GM06990 (cell line): ENCODE measurements around the gene AAK1.
"Not testable (repeated sequence)": the region's sequence is repeated elsewhere in the genome, so short reads cannot be mapped to it uniquely, and the experiment has no call there.

Experiments used
- DNase-seq: peaks from one replicate; pipeline ENCODE4 v3.0.0-alpha.2; 2011; ENCODE audit not compliant: insufficient read length; ENCODE audit errors: extremely low read depth
- H3K27me3 ChIP-seq: replicated peaks from 2 replicates; pipeline ENCODE4 v1.6.0; 2011; ENCODE audit warnings: low read length; ENCODE audit not compliant: control insufficient read depth, insufficient read depth
- H3K36me3 ChIP-seq: 2 replicates; pipeline ENCODE4 v1.5.1; 2011; ENCODE audit warnings: low read length; ENCODE audit not compliant: control insufficient read depth, insufficient read depth
- H3K4me3 ChIP-seq: replicated peaks from 2 replicates; pipeline ENCODE4 v1.5.1; 2011; ENCODE audit warnings: low read depth, mild to moderate bottlenecking, control low read depth, low read length
- TF ChIP-seq, protein P1 (sequence below): IDR thresholded peaks from 2 replicates; pipeline ENCODE4 v1.5.1; 2011; ENCODE audit warnings: low read length, control low read depth, mild to moderate bottlenecking, inconsistent platforms; ENCODE audit not compliant: insufficient read depth, poor library complexity, severe bottlenecking

Gene AAK1

GRCh38 chr2:69453475-69454129, 189.9 kb downstream of the AAK1 start:
- TF ChIP-seq, protein P1, sequence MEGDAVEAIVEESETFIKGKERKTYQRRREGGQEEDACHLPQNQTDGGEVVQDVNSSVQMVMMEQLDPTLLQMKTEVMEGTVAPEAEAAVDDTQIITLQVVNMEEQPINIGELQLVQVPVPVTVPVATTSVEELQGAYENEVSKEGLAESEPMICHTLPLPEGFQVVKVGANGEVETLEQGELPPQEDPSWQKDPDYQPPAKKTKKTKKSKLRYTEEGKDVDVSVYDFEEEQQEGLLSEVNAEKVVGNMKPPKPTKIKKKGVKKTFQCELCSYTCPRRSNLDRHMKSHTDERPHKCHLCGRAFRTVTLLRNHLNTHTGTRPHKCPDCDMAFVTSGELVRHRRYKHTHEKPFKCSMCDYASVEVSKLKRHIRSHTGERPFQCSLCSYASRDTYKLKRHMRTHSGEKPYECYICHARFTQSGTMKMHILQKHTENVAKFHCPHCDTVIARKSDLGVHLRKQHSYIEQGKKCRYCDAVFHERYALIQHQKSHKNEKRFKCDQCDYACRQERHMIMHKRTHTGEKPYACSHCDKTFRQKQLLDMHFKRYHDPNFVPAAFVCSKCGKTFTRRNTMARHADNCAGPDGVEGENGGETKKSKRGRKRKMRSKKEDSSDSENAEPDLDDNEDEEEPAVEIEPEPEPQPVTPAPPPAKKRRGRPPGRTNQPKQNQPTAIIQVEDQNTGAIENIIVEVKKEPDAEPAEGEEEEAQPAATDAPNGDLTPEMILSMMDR, result no peak
- DNase-seq, result peak; percentile 29
- Histone ChIP-seq H3K4me3 (no peak overlapping the region), H3K36me3 (no peaks in the 10 kb centered on the region), H3K27me3 (no peaks in the 10 kb centered on the region)

GRCh38 chr2:69452687-69453086, 190.9 kb downstream of the AAK1 start:
- Histone ChIP-seq H3K36me3 (no peaks in the 10 kb centered on the region), H3K27me3 (no peaks in the 10 kb centered on the region), H3K4me3 (no peak overlapping the region)
- TF ChIP-seq, protein P1, result no peak
- no peak for DNase-seq

GRCh38 chr2:69450735-69451416, 192.7 kb downstream of the AAK1 start:
- Histone ChIP-seq H3K4me3 (no peak overlapping the region), H3K36me3 (no peaks in the 10 kb centered on the region), H3K27me3 (no peaks in the 10 kb centered on the region)
- no peak for DNase-seq
- TF ChIP-seq, protein P1, result no peak

DNA sequence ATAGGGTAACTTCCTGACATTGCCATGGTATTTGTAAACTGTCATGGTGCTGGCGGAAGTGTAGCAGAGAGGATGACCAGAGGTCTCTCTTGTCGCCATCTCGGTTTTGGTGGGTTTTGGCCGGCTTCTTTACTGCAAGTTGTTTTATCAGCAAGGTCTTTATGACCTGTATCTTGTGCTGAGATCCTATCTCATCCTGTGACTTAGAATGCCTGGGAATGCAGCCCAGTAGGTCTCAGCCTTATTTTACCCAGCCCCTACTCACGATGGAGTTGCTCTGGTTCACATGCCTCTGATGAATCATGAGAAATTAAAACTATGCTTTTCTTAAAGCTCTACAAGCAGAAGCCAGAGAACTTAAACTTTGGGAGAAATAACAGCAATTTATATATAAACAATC, 193.6 kb downstream of the AAK1 start:
- H3K27me3 ChIP-seq, result no peaks in the 10 kb centered on the region
- no peak for DNase-seq
- TF ChIP-seq, protein P1, result no peak
- no peaks in the 10 kb centered on the region for H3K36me3 ChIP-seq
- no peak overlapping the region for H3K4me3 ChIP-seq

DNA sequence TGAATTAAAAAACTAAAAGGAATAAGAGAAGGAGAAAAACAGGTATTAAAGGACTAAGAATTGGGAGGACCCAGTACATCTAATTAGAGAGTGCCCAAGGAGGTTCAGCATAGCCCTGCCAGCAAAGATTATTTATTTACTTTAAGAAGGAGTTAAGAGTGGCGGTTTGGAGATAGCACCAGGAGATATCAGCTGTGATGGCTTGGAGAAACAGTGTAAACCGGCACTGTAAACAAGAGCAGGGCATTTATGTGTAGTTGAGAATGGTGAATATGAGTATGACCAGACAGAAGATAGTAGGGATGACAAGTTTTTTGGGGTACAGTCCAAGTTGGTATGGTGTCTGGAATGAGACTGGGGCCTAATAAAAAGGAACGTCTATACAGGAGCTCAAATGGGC, 199.9 kb downstream of the AAK1 start:
- H3K36me3 ChIP-seq, H3K4me3 ChIP-seq, H3K27me3 ChIP-seq, DNase-seq: not testable (repeated sequence)

- DNase-seq, result not testable (repeated sequence)
These were observed 204.0 kb downstream of the AAK1 start for GRCh38 chr2:69439499-69439898.

More at GRCh38 chr2:69439499-69439898, 204.0 kb downstream of the AAK1 start:
- not testable (repeated sequence) for H3K4me3 ChIP-seq, H3K36me3 ChIP-seq, H3K27me3 ChIP-seq
